ENCODE results near the gene HS3ST5. TPM values are rescaled to one million over a fixed set of nuclear protein-coding genes. Genes with fewer than 3 reads are reported as not detected.

Gene HS3ST5
- total RNA-seq, 1 experiment from 2014 or later = 0.29 TPM

DNA sequence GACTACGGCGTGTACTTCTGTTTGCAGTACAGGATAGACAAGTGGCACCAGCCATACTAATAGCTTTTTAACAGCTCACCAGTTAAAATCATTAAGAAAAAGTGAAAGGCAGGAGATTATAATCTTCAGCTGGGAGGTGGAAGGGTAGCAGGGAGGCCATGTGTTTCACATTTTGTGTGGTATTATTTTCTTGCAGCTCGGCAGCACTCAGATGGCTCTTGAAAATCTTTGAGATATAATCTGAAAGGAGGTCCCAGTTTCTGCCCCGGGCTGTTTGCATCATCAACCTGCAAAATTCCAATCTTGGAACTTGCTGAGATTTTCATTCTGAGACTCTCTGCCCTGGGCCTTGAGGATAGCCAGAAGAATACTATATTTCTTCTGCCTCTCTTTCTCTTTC lies 284.4 kb downstream of the HS3ST5 start:
- BruUV-seq (replicated peaks) = no TSS peak
- no peak for DNase-seq
- H3K4me3 Mint-ChIP-seq (ENCODE audit: unreplicated experiment) = no peak overlapping the region
- H3K4me1 Mint-ChIP-seq (ENCODE audit: low read depth, unreplicated experiment) = no peaks in the 10 kb centered on the region
- TF ChIP-seq, protein P1, sequence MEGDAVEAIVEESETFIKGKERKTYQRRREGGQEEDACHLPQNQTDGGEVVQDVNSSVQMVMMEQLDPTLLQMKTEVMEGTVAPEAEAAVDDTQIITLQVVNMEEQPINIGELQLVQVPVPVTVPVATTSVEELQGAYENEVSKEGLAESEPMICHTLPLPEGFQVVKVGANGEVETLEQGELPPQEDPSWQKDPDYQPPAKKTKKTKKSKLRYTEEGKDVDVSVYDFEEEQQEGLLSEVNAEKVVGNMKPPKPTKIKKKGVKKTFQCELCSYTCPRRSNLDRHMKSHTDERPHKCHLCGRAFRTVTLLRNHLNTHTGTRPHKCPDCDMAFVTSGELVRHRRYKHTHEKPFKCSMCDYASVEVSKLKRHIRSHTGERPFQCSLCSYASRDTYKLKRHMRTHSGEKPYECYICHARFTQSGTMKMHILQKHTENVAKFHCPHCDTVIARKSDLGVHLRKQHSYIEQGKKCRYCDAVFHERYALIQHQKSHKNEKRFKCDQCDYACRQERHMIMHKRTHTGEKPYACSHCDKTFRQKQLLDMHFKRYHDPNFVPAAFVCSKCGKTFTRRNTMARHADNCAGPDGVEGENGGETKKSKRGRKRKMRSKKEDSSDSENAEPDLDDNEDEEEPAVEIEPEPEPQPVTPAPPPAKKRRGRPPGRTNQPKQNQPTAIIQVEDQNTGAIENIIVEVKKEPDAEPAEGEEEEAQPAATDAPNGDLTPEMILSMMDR (IDR thresholded peaks at IDR 0.05; ENCODE audit: insufficient read depth in 1 of 2, low read depth in 1 of 2, low read length in 1 of 2, severe bottlenecking in 1 of 2, unreplicated experiment in 1 of 2) = no peak
- H3K4me3 ChIP-seq (ENCODE audit: low read depth, low read length) = no peak overlapping the region
- no peaks in the 10 kb centered on the region for H3K36me3 ChIP-seq (ENCODE audit: control insufficient read depth, insufficient read depth, low read length)
- ChIA-PET CTCF (no interaction called here), POLR2A (no interaction called here)
- H3K36me3 Mint-ChIP-seq (ENCODE audit: insufficient read depth, unreplicated experiment) = no peaks in the 10 kb centered on the region
- H3K9me3 ChIP-seq = no peaks in the 10 kb centered on the region
- no peaks in the 10 kb centered on the region for H3K27me3 Mint-ChIP-seq (ENCODE audit: insufficient read depth, unreplicated experiment)
- intact Hi-C loops (cut with micrococcal nuclease; ENCODE audit: unreplicated experiment) = no loop called here
- peaks cover 11% of the 10 kb centered on the region for H3K4me1 ChIP-seq
- H3K27ac Mint-ChIP-seq (ENCODE audit: unreplicated experiment) = no peak overlapping the region
- no peaks in the 10 kb centered on the region for H3K27me3 ChIP-seq (replicated peaks; ENCODE audit: control insufficient read depth, insufficient read depth, low read length)
- H3K9me3 Mint-ChIP-seq (ENCODE audit: unreplicated experiment) = no peaks in the 10 kb centered on the region

DNA sequence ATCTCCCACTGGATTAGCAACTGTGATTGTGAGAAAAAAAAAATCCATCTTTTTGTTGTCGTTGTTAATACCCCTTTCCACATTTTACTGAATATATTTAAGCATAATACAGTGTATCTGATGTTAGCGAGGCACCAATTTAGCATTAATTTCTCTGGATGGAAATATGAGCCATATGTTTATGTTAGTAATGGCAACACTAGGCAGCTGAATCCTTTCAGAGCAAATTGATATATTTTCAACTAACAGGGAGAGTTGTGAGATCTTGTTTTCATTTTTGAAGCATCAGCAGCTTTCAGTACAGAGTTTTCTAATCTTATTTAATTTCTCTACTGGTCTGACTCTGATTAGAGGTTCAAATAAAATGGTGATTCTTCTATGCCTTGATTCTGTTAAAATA lies 287.1 kb downstream of the HS3ST5 start:
- intact Hi-C loops (cut with micrococcal nuclease; ENCODE audit: unreplicated experiment) = no loop called here
- CTCF ChIA-PET = no interaction called here

DNA sequence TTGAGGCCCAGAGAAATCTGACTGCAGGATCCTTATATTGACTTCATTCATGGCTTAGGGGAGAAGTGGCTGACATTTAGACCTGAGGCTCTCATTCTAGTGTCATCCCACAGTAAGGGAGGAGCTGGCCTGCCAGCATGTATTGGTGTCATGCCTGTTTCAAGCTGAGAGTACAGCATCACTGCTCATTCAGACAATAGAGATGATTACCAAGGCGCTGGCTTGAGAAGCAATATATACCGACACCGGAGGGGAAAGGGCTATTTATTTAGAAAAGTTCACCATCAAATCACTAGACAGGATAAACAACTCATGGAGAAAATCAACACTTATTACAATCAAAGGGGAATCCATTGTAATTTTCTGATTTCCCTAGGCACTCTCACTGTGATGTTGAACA lies 287.5 kb downstream of the HS3ST5 start:
- Histone ChIP-seq H3K9me3 (no peaks in the 10 kb centered on the region), H3K4me1 (peaks cover 4% of the 10 kb centered on the region; the same call in 1 of the 2 replicates), H3K27me3 (replicated peaks; ENCODE audit: control insufficient read depth, insufficient read depth, low read length) (no peaks in the 10 kb centered on the region), H3K4me3 (ENCODE audit: low read depth, low read length) (no peak overlapping the region), H3K36me3 (ENCODE audit: control insufficient read depth, insufficient read depth, low read length) (no peaks in the 10 kb centered on the region)
- Mint-ChIP-seq H3K9me3 (ENCODE audit: unreplicated experiment) (no peaks in the 10 kb centered on the region), H3K27me3 (ENCODE audit: insufficient read depth, unreplicated experiment) (no peaks in the 10 kb centered on the region), H3K27ac (ENCODE audit: unreplicated experiment) (no peak overlapping the region), H3K36me3 (ENCODE audit: insufficient read depth, unreplicated experiment) (peaks cover 8% of the 10 kb centered on the region), H3K4me1 (ENCODE audit: low read depth, unreplicated experiment) (peaks cover 11% of the 10 kb centered on the region), H3K4me3 (ENCODE audit: unreplicated experiment) (no peak overlapping the region)
- DNase-seq = no peak
- no TSS peak for BruUV-seq (replicated peaks)
- ChIA-PET POLR2A (no interaction called here), CTCF (no interaction called here)
- intact Hi-C loops (cut with micrococcal nuclease; ENCODE audit: unreplicated experiment) = no loop called here
- TF ChIP-seq, protein P1 (IDR thresholded peaks at IDR 0.05; ENCODE audit: insufficient read depth in 1 of 2, low read depth in 1 of 2, low read length in 1 of 2, severe bottlenecking in 1 of 2, unreplicated experiment in 1 of 2) = no peak

More for the DNA sequence above, 287.1 kb downstream of the HS3ST5 start:
- H3K36me3 Mint-ChIP-seq (ENCODE audit: insufficient read depth, unreplicated experiment) = peaks cover 8% of the 10 kb centered on the region
- H3K27ac Mint-ChIP-seq (ENCODE audit: unreplicated experiment) = no peak overlapping the region
- H3K4me3 ChIP-seq (ENCODE audit: low read depth, low read length) = no peak overlapping the region
- H3K9me3 Mint-ChIP-seq (ENCODE audit: unreplicated experiment) = no peaks in the 10 kb centered on the region
- TF ChIP-seq, protein P1 (IDR thresholded peaks at IDR 0.05; ENCODE audit: insufficient read depth in 1 of 2, low read depth in 1 of 2, low read length in 1 of 2, severe bottlenecking in 1 of 2, unreplicated experiment in 1 of 2) = no peak
- no peaks in the 10 kb centered on the region for H3K9me3 ChIP-seq
- no peak overlapping the region for H3K4me3 Mint-ChIP-seq (ENCODE audit: unreplicated experiment)
- H3K36me3 ChIP-seq (ENCODE audit: control insufficient read depth, insufficient read depth, low read length) = no peaks in the 10 kb centered on the region
- H3K27me3 Mint-ChIP-seq (ENCODE audit: insufficient read depth, unreplicated experiment) = no peaks in the 10 kb centered on the region
- H3K27me3 ChIP-seq (replicated peaks; ENCODE audit: control insufficient read depth, insufficient read depth, low read length) = no peaks in the 10 kb centered on the region
- POLR2A ChIA-PET = interaction anchor here (0.7 kb wide), 1 partner anchor 10 kb away, joined by 3 read pairs; no protein-coding TSS in a partner anchor
- H3K4me1 ChIP-seq = peaks cover 5% of the 10 kb centered on the region
- no TSS peak for BruUV-seq (replicated peaks)
- DNase-seq = no peak
- H3K4me1 Mint-ChIP-seq (ENCODE audit: low read depth, unreplicated experiment) = peaks cover 11% of the 10 kb centered on the region
